ENCODE data around the gene PLCXD3. TPM values are rescaled to one million over a fixed set of nuclear protein-coding genes. Genes with fewer than 3 reads are reported as not detected.
"Not testable (repeated sequence)": the region's sequence is repeated elsewhere in the genome, so short reads cannot be mapped to it uniquely, and the experiment has no call there.

Gene PLCXD3
- total and polyA plus RNA-seq, 10 of the 15 experiments (the other 5 are each of a cell fraction or from before 2014, with no cell fraction given): not detected

DNA sequence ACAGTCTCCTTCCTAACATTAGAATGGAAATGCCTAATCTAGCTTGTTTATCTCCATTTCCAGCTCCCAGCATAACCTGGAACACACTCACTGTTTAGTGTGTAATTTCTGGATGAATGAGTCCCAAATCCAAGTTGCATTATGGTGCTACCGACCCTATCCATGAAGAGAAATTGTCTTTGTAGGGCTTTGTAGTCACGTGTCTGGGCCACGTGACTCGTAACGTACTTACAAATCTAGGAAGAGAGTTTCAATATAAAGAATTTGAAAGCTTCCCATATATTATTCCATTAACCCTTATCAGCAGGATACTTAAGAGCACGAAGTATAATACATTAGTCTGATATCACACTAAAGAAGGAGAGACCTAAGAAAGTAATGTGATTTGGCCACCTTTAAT is 28.2 kb downstream of the PLCXD3 start:
- BruUV-seq (replicated peaks): no TSS peak
- DNase-seq (ENCODE audit: low read depth, low spot score) (no peak), FAIRE-seq (no peak), ATAC-seq (no peak)
- Histone ChIP-seq H3K4me1 (ENCODE audit: control insufficient read depth, insufficient read depth, low read length) (0 out of 2 replicates have a peak, but pooled peaks cover 5% of the 10 kb centered on the region), H4K20me1 (ENCODE audit: control insufficient read depth, insufficient read depth) (no peaks in the 10 kb centered on the region), H3K9me3 (replicated peaks; ENCODE audit: control insufficient read depth, insufficient read depth, low read length) (no peaks in the 10 kb centered on the region), H3K27ac (ENCODE audit: control insufficient read depth, insufficient read depth) (peak overlapping the region; percentile 18; the same call in 1 of the 2 replicates), H3K36me3 (ENCODE audit: control insufficient read depth in 2 of 2, insufficient read depth in 2 of 2, low read length in 1 of 2) (no peaks in the 10 kb centered on the region), H3K79me2 (ENCODE audit: control insufficient read depth, insufficient read depth, low read length) (no peaks in the 10 kb centered on the region), H3K9ac (ENCODE audit: control insufficient read depth, insufficient read depth, low read length) (no peak overlapping the region), H3K4me3 (no peak overlapping the region), H2AFZ (ENCODE audit: control insufficient read depth, low read depth, low read length) (no peak overlapping the region), H3K4me2 (ENCODE audit: control insufficient read depth, insufficient read depth) (no peak overlapping the region), H3K27me3 (replicated peaks in 1 of 2; ENCODE audit: control insufficient read depth in 2 of 2, insufficient read depth in 2 of 2, low read length in 1 of 2) (no peaks in the 10 kb centered on the region)
- in situ Hi-C loops (cut with MboI) (no loop called here), intact Hi-C loops (cut with micrococcal nuclease; ENCODE audit: unreplicated experiment) (no loop called here)
- WGBS (ENCODE audit: insufficient coverage, insufficient replicate concordance, low lambda C conversion rate, missing lambda C conversion rate): 44% methylated on average over 6 of the region's 6 CpGs
- ChIA-PET POLR2A (no interaction called here), RAD21 (ENCODE audit: unreplicated experiment) (no interaction called here), SMC1A (ENCODE audit: uncharacterized antibody, unreplicated experiment) (interaction anchor here (1.1 kb wide), 1 partner anchor 17 kb away, joined by 3 read pairs; no protein-coding TSS in a partner anchor), CTCF (no interaction called here)
- TF ChIP-seq SP1 (IDR thresholded peaks at IDR 0.05; ENCODE audit: low read depth, low read length): no peak
- TF ChIP-seq, protein P1, sequence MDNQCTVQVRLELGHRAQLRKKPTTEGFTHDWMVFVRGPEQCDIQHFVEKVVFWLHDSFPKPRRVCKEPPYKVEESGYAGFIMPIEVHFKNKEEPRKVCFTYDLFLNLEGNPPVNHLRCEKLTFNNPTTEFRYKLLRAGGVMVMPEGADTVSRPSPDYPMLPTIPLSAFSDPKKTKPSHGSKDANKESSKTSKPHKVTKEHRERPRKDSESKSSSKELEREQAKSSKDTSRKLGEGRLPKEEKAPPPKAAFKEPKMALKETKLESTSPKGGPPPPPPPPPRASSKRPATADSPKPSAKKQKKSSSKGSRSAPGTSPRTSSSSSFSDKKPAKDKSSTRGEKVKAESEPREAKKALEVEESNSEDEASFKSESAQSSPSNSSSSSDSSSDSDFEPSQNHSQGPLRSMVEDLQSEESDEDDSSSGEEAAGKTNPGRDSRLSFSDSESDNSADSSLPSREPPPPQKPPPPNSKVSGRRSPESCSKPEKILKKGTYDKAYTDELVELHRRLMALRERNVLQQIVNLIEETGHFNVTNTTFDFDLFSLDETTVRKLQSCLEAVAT (IDR thresholded peaks at IDR 0.05): no peak
- TF ChIP-seq, protein P2, sequence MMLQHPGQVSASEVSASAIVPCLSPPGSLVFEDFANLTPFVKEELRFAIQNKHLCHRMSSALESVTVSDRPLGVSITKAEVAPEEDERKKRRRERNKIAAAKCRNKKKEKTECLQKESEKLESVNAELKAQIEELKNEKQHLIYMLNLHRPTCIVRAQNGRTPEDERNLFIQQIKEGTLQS (IDR thresholded peaks at IDR 0.05; ENCODE audit: borderline replicate concordance, extremely low read depth, low read depth, low read length): peak; percentile 17; the same call in 1 of the 2 replicates
- TF ChIP-seq NFYA (IDR thresholded peaks at IDR 0.05; ENCODE audit: borderline replicate concordance, low read depth, low read length): no peak
- TF ChIP-seq SIN3A (IDR thresholded peaks at IDR 0.05; ENCODE audit: low read depth, low read length): no peak
- TF ChIP-seq RAD51 (IDR thresholded peaks at IDR 0.05): peak; percentile 56; the same call in 1 of the 2 replicates

- H3K36me3 ChIP-seq (ENCODE audit: control insufficient read depth in 2 of 2, insufficient read depth in 2 of 2, low read length in 1 of 2); H4K20me1 ChIP-seq (ENCODE audit: control insufficient read depth, insufficient read depth); FAIRE-seq; intact Hi-C loops (cut with micrococcal nuclease; ENCODE audit: unreplicated experiment); in situ Hi-C loops (cut with MboI); CTCF ChIA-PET; H3K4me3 ChIP-seq; SMC1A ChIA-PET (ENCODE audit: uncharacterized antibody, unreplicated experiment); H3K9me3 ChIP-seq (replicated peaks; ENCODE audit: control insufficient read depth, insufficient read depth, low read length); H2AFZ ChIP-seq (ENCODE audit: control insufficient read depth, low read depth, low read length); POLR2A ChIA-PET; H3K4me1 ChIP-seq (ENCODE audit: control insufficient read depth, insufficient read depth, low read length); DNase-seq (ENCODE audit: low read depth, low spot score); ATAC-seq; H3K4me2 ChIP-seq (ENCODE audit: control insufficient read depth, insufficient read depth); RAD21 ChIA-PET (ENCODE audit: unreplicated experiment); H3K79me2 ChIP-seq (ENCODE audit: control insufficient read depth, insufficient read depth, low read length); H3K27me3 ChIP-seq (replicated peaks in 1 of 2; ENCODE audit: control insufficient read depth in 2 of 2, insufficient read depth in 2 of 2, low read length in 1 of 2); H3K9ac ChIP-seq (ENCODE audit: control insufficient read depth, insufficient read depth, low read length); H3K27ac ChIP-seq (ENCODE audit: control insufficient read depth, insufficient read depth); BruUV-seq (replicated peaks): not testable (repeated sequence)
- WGBS (ENCODE audit: insufficient coverage, insufficient replicate concordance, low lambda C conversion rate, missing lambda C conversion rate): 0% methylated on average over 1 of the region's 1 CpG
These were observed 38.7 kb downstream of the PLCXD3 start for GRCh38 chr5:41471571-41472208.
